ENCODE measurements around the gene DACH1. TPM values are rescaled to one million over a fixed set of nuclear protein-coding genes. Genes with fewer than 3 reads are reported as not detected.

DACH1 gene
- total RNA-seq, 1 donor from 2014 or later: not detected

- intact Hi-C loops (cut with micrococcal nuclease): no loop called here
Observed at GRCh38 chr13:71830736-71831135, 36.3 kb downstream of the DACH1 start.

DNA sequence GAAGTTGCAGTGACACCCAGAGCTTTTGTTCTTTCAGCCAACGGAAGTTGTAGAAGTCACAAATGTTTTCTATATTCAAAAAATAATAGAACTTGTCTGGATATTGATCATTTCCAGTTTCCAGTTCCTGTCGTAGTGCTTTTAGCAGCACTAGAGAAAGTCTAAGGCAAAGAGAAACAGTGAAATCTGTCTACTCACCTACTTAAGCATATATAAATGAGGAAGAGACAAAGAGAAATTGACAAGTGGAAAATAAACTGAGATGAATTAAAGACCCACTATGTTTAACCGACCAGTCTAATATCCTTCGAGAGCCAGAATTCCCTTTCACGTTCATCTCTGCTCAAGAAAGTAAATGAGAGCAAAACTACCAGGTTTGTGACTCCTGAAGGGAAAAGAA, 36.7 kb downstream of the DACH1 start:
- intact Hi-C loops (cut with micrococcal nuclease): no loop called here

- intact Hi-C loops (cut with micrococcal nuclease): loop anchor here (2.0 kb wide), 1 partner anchor 35 kb away; no protein-coding TSS in a partner anchor
Observed at GRCh38 chr13:71829547-71829946, 37.5 kb downstream of the DACH1 start.

DNA sequence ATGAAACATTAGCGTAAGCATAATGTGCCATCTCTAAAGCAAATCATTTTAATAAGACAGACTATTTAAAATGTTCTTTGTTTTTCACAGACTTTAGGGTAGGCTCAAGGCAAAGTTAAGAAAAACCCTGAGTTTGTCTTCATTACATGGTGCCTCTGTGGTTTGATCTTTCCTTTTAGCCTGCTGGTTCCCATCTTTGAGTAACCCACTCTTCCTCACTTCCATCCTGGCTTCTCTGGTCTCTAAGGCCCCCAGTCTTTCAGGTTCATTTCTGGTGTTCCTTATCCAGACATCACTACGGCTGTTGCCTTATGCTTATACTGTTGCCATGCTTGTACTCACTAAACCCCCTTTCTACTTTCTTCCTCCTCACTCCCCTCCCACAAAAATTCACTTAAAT, 38.4 kb downstream of the DACH1 start:
- intact Hi-C loops (cut with micrococcal nuclease): loop anchor here (2.0 kb wide), 1 partner anchor 36 kb away; no protein-coding TSS in a partner anchor

GRCh38 chr13:71828117-71828516, 38.9 kb downstream of the DACH1 start:
- intact Hi-C loops (cut with micrococcal nuclease): loop anchor here (2.0 kb wide), 1 partner anchor 37 kb away; no protein-coding TSS in a partner anchor

- intact Hi-C loops (cut with micrococcal nuclease): no loop called here
Observed at GRCh38 chr13:71827241-71827640, 39.8 kb downstream of the DACH1 start.

- intact Hi-C loops (cut with micrococcal nuclease): no loop called here
Observed at GRCh38 chr13:71820699-71821098, 46.3 kb downstream of the DACH1 start.

DNA sequence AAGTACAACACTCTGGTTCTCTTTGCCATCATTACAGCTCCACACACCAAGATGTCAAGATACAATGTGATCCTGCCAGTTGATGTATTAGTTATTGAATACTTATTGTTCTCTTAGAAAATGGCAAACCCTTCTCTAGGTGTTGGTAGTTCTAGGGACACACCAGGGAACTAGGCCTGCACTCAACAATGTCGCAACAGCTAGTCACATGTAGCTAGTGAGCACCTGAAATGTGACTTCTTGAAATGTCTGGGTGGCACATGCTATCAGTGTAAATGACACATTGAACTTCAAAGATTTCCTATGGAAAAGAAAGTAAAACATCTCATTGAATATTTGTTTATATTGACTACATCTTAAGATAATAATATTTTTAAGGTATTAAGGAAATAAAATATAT, 49.7 kb downstream of the DACH1 start:
- intact Hi-C loops (cut with micrococcal nuclease): no loop called here

DNA sequence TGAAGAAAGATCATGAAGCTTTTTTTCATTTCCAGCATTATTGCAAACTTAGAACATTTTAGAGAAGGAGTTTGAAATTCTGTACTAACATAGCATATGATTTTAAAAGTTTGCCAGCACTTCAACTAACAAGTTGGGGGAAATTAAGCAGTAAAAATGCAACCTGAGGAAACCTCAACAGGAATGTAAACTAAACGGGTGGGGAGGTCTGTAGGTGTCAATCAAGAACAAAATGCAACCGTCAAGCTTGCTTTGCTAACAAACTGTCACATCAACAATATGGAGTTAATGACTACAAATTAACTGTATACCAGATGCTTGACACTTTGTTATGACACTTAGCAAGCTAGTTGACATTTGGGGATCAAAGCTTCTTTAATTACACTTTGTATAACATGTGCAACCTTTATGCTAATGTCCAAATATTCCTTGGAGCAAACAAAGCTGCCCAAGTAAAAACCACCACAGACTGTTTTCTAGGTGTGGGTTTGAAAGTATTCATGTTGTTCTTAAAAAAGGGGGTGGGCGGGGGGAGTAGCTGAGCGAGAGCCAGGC, 52.1 kb downstream of the DACH1 start:
- intact Hi-C loops (cut with micrococcal nuclease): no loop called here

GRCh38 chr13:71813187-71813586, 53.8 kb downstream of the DACH1 start:
- intact Hi-C loops (cut with micrococcal nuclease): no loop called here

DNA sequence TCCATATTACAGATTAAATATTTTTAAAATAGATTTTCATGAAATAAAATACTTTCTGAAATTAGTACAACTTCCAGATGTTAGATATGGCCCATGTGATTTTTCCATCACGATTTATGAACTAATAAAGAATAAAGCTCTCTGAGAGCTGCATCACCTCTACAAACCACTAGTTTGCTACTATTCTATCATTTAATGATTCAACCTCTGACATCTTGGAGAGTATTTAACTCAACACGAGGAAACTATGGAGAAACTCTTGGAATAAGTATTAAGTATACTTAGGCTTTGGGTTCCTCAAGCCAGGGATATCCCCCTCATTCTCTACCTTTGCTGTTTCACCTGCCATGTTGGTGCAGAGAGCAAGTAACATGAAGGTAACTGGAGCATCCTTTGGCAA, 55.7 kb downstream of the DACH1 start:
- intact Hi-C loops (cut with micrococcal nuclease): no loop called here

DNA sequence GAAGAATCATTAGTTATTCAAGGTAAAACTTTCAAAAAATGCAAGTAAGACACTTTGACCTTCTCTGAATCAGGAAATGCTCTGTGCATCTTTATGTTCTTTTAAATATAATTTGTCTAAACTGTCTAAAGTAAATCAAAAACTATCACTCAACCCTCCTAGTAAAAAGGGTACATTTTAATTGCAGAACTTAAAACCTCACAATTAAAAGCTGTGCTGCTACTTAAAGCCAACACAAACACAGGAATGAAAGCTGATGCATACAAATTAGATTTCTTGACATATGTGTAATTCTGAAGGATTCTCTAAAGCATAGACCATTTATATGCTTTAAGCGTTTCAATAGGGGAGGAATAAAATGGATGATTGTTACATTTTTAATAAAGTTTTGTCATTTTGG, 58.3 kb downstream of the DACH1 start:
- intact Hi-C loops (cut with micrococcal nuclease): no loop called here

GRCh38 chr13:71806886-71807285, 60.1 kb downstream of the DACH1 start:
- intact Hi-C loops (cut with micrococcal nuclease): no loop called here

DNA sequence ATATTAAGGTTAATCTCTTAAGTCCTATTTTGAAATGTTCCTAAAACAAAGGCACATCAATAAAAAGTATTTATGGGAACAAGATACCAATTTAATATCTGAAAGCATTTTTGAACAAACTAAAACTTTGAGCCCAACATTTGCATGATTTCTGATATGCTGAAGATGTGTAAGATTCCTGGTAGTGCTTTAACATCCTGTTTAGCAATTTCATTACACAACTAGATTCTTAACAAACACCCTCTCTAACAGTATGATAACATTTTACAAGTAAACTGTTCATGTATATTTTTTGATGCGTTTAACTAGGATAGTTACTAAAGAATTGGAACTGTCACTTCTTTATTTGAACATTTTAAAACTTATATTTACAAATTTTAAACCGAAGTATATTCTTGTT, 63.9 kb downstream of the DACH1 start:
- intact Hi-C loops (cut with micrococcal nuclease): no loop called here

- intact Hi-C loops (cut with micrococcal nuclease): no loop called here
Observed at GRCh38 chr13:71801781-71802180, 65.2 kb downstream of the DACH1 start.

- intact Hi-C loops (cut with micrococcal nuclease): no loop called here
Observed at GRCh38 chr13:71801165-71801760, 65.7 kb downstream of the DACH1 start.

DNA sequence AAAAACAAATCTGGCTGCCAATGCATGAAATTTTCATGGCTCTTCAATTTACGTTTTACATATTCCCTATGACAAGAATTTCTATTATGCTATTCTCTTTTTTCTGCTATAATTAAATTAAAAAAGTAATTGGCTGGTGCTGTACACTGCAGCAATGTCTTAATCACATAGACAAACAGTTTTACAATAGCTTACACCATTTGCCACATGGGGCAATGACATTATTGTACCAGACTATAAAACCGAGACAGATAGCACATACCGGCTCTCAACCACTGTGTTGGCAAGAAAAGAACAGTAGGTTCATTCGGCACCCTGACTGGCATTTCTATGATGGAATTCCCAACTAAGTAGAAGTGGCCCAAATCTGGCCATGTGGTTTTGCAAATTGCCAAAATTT, 67.7 kb downstream of the DACH1 start:
- intact Hi-C loops (cut with micrococcal nuclease): no loop called here

GRCh38 chr13:71798707-71799106, 68.3 kb downstream of the DACH1 start:
- intact Hi-C loops (cut with micrococcal nuclease): no loop called here

DNA sequence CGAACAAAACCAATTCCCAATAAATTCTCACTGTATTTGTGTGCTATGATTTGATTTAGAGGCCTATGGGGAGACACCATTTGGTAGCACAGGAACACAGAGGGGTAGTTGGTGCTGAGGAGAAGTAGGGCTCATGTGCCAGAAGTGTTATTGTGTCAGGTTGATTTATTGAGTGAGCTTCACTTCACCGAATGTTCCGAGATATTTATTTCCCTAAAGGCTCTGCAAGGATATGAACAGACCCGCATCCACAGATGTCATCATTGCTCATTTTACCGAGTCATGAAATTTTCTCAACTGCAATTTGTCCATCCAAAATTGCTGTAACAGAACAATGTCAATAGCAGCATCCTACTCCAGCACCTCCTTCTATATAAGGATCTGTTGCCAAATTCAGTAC, 69.5 kb downstream of the DACH1 start:
- intact Hi-C loops (cut with micrococcal nuclease): no loop called here

- intact Hi-C loops (cut with micrococcal nuclease): no loop called here
Observed at GRCh38 chr13:71789693-71790329, 77.2 kb downstream of the DACH1 start.

DNA sequence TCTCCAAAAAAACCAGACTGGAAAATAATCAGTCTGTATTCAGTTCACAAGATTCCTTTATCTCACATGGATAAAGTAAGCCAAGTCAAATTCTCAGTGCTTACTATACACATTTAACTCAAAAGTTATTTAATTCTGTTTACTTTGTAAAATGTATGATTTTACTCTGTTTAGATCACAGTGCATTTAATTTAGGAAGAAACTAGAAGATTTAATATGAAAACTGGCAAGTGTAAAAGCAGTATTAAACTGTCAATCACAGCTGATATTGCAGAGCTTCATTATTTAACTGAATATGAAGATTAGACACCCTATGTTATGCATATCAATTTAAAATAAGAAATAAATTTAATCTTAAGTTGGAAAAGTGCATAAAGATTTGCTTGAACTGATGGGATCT, 78.0 kb downstream of the DACH1 start:
- intact Hi-C loops (cut with micrococcal nuclease): no loop called here

GRCh38 chr13:71787414-71787813, 79.6 kb downstream of the DACH1 start:
- intact Hi-C loops (cut with micrococcal nuclease): no loop called here

DNA sequence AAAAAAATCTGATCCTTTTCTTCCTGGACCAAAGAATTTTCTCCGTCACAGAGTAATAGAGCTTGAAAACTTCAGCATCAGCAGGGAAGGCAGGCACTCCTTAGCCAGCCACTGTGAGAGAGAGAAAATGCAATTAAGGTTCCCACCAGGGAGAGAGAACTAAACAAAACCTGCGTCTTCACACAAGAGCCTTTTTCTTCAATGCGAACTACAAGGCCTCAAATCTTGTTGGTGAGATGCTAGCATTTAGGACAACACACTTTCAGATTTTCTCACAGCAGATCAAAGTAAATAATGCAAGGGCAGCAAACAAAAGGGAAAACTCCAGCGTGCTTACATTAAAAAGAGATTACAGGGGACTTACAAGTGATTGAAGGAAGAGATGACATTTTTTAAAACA, 80.1 kb downstream of the DACH1 start:
- intact Hi-C loops (cut with micrococcal nuclease): no loop called here

All from T-helper 2 cell treated with Interferon-gamma antibody and Interleukin-4, amounts not matched to agents 100 ng/mL and 5 ng/mL, for 36 hours (primary cell).